HG02678 (cell line): Measurements from ENCODE around the gene KIR2DL4.
"Not testable (repeated sequence)": the region's sequence is repeated elsewhere in the genome, so short reads cannot be mapped to it uniquely, and the experiment has no call there.

Experiments used
- ATAC-seq: cut with Tn5 transposase; IDR thresholded peaks from one replicate; pipeline ENCODE4 v1.9.1; 2021; ENCODE audit warnings: mild to moderate bottlenecking, moderate library complexity; ENCODE audit not compliant: unreplicated experiment

Gene KIR2DL4

DNA sequence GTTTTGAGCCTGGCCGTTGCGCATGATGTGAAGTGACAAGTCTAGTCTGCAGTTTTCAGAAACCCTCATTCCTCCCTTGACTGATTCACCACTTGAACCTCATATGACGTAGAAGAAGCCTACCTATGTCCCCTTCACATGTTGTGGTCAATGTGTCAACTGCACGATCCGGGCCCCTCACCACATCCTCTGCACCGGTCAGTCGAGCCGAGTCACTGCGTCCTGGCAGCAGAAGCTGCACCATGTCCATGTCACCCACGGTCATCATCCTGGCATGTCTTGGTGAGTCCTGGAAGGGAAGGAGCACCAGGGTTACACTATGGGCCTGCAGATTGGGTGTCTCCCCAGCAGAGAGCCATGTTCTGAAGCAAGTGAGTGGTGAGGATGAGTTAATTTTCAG lies at the start of gene KIR2DL4:
TSS of gene KIR2DL4 (plus strand) at position 201 of the 400 bp plus-strand sequence. CDS start at position 243, 42 bp downstream.
- no peak for ATAC-seq

DNA sequence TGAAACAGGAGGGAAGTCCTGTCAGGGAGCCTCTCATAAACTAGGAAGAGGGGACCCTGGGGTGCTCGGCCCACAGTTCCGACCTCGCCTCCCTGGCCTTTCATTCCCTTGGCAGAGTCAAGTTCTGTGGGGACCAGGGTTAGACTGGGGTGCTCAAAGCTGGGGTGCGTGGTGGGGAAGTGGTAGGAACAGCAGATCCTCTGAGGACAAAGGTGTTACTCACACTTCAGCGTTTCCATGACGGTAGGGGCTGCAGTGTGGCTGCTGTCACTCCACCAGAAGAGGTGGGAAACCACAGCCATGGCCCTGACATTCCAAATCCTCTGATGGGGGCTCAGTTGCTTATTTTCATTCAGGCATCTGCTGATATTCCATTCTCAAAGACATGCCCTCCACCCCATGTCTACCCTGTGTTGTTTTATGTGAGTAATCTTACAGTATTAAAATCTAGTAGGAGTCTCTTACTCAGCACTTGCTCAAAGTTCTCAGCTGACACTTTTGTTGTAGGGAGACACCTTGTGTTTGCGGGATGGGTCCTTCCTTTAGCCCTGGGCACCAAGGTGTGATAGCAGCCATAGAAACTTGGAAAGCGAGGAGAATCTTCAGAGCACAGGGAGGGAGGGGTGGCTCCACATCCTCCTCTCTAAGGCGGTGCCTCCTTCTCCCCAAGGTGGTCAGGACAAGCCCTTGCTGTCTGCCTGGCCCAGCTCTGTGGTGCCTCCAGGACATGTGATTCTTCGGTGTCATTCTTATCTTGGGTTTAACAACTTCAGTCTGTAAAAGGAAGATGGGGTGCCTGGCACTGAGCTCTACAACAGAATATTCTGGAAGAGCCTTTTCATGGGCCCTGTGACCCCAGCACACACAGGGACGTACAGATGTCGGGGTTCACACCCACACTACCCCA lies 47.0 kb upstream of the KIR2DL4 start:
- ATAC-seq = not testable (repeated sequence)

DNA sequence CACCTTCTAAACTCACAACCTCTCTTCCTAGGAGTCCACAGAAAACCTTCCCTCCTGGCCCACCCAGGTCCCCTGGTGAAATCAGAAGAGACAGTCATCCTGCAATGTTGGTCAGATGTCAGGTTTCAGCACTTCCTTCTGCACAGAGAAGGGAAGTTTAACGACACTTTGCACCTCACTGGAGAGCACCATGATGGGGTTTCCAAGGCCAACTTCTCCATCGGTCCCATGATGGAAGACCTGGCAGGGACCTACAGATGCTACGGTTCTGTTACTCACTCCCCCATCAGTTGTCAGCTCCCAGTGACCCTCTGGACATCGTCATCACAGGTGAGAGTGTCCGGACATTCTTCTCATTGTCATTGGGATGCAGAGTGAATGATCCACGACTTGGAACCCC lies 44.8 kb upstream of the KIR2DL4 start:
- ATAC-seq = not testable (repeated sequence)

DNA sequence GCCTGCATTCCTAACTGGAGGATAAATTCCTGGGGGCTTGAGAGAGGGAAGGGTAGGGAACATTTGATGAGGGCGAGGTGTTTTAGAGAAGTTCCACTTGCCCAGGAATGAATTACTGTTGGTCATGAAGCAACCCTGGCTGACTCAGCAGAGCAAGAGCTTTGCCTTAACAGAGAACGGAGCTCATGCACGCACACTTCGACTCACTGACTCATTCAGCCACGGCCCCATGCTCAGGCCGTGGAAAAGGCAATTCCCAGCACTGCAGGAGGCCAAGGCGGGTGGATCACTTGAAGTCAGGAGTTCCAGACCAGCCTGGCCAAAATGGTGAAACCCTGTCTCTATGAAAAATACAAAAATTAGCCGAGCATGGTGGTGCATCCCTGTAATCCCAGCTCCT lies 39.2 kb upstream of the KIR2DL4 start:
- not testable (repeated sequence) for ATAC-seq

DNA sequence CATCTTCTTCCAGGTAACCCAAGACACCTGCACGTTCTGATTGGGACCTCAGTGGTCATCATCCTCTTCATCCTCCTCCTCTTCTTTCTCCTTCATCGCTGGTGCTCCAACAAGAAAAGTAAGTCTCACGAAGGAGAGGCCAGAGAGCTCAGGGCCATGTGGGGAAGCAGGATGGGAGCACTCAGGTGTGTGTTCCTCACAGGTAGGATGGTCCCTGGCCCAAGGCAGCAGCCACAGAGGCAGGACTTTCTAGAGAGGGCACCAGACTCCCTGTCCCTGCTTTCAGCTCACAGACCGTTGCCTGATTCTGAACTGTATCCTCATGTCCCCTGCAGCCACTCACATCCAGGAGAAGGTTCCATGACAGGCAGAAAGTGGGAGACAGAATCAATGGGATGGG lies 36.9 kb upstream of the KIR2DL4 start:
- ATAC-seq = not testable (repeated sequence)

DNA sequence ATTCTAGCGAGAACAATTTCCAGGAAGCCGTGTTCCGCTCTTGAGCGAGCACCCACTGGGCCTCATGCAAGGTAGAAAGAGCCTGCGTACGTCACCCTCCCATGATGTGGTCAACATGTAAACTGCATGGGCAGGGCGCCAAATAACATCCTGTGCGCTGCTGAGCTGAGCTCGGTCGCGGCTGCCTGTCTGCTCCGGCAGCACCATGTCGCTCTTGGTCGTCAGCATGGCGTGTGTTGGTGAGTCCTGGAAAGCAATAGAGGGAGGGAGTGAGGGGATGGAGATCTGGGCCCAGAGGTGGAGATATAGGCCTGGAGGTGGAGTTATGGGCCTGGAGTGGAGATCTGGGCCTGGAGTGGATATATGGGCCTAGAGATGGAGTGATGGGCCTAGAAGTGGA lies 33.8 kb upstream of the KIR2DL4 start, which contains the start of gene KIR2DL1:
TSS of gene KIR2DL1 (plus strand) at position 148 of the 400 bp plus-strand sequence. CDS start at position 206, 58 bp downstream.
- not testable (repeated sequence) for ATAC-seq

DNA sequence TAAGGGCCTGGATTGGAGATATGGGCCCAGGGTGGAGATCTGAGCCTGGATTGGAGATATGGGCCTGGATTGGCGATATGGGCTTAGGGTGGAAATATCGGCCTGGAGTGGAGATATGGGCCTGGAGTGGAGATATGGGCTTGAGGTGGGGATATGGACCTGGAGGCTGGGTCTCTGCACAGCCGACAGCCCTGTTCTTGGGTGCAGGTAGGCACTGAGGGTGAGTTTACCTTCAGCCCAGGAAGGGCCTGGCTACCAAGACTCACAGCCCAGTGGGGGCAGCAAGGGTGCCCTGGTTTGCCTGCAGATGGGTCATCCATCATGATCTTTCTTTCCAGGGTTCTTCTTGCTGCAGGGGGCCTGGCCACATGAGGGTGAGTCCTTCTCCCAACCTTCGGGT lies 32.9 kb upstream of the KIR2DL4 start:
- not testable (repeated sequence) for ATAC-seq

DNA sequence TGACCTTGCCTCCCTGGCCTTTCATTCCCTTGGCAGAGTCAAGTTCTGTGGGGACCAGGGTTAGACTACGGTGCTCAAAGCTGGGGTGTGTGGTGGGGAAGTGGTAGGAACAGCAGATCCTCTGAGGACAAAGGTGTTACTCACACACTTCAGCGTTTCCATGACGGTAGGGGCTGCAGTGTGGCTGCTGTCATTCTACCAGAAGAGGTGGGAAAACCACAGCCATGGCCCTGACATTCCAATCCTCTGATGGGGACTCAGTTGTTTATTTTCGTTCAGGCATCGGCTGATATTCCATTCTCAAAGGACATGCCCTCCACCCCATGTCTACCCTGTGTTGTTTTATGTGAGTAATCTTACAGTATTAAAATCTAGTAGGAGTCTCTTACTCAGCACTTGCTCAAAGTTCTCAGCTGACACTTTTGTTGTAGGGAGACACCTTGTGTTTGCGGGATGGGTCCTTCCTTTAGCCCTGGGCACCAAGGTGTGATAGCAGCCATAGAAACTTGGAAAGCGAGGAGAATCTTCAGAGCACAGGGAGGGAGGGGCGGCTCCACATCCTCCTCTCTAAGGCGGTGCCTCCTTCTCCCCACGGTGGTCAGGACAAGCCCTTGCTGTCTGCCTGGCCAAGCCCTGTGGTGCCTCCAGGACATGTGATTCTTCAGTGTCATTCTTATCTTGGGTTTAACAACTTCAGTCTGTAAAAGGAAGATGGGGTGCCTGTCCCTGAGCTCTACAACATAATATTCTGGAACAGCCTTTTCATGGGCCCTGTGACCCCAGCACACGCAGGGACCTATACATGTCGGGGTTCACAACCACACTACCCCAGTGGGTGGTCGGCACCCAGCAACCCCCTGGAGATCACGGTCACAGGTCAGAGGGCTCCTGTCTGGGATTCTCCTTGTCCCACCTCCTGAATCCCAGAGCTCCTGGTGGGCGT lies 32.1 kb upstream of the KIR2DL4 start:
- not testable (repeated sequence) for ATAC-seq

DNA sequence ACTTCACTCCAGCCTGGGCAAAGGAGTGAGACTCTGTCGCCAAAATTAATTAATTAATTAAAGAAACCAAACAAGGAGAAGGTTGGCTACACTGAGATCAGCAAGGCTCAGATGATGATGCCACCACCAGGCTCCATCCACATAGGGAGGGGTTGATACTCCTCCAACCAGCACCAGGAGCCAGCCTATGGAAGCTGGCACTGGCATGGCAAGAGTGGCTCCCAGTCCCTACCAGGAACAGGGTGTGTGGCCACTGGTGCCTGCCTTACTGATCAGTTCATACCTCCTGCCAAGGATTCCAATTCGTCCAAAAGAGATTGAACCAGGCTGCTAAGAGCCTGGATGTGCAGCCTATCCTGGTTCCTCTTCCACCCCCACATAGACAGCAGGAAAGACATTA lies 30.7 kb upstream of the KIR2DL4 start:
- ATAC-seq = not testable (repeated sequence)

DNA sequence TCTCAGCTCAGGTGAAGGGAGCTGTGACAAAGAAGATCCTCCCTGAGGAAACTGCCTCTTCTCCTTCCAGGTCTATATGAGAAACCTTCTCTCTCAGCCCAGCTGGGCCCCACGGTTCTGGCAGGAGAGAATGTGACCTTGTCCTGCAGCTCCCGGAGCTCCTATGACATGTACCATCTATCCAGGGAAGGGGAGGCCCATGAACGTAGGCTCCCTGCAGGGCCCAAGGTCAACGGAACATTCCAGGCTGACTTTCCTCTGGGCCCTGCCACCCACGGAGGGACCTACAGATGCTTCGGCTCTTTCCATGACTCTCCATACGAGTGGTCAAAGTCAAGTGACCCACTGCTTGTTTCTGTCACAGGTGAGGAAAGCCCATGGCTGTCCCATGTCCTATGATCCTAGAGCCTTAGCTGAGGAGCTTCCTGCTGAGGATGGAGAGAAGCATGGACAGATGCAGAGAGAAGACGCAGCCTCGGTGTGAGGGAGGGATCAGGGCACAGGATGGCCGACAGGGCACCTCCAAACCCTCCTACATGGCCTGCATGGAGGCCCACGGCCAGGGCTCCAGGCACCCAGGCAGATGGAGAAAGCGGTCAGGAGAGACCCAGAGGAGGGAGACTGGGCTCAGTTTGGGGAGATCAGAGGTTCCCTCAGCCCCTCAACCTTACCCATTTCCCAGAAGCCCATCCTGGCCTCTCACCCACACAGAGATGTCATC lies 28.2 kb upstream of the KIR2DL4 start:
- ATAC-seq = not testable (repeated sequence)

DNA sequence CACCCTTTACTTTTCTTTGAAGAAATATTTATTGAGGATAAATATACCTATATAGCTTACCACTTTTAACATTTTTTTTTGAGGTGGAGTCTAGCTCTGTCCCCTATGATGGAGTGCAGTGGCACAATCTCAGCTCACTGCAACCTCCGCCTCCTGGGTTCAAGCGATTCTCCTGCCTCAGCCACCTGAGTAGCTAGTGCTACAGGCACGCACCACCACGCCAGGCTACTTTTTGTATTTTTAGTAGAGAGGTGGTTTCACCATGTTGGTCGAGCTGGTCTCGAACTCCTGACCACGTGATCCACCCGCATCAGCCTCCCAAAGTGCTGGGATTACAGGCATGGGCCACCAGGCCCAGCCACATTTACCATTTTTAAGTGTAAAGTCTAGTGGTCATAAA lies 27.6 kb upstream of the KIR2DL4 start:
- not testable (repeated sequence) for ATAC-seq

DNA sequence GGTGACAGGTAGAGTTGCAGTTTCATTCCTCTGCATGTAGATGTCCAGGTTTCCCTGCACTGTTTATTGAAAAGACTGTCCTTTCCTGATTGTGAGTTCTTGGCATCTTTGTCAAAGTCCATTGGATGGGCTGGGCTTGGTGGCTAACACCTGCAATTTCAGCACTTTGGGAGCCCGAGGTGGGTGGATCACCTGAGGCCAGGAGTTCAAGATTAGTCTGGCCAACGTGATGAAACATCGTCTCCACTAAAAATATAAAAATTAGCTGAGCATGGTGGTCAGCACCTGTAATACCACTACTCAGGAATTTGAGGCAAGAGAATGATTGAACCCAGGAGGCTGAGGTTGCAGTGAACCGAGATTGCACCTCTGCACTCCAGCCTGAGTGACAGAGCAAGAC lies 25.6 kb upstream of the KIR2DL4 start:
- ATAC-seq = not testable (repeated sequence)

DNA sequence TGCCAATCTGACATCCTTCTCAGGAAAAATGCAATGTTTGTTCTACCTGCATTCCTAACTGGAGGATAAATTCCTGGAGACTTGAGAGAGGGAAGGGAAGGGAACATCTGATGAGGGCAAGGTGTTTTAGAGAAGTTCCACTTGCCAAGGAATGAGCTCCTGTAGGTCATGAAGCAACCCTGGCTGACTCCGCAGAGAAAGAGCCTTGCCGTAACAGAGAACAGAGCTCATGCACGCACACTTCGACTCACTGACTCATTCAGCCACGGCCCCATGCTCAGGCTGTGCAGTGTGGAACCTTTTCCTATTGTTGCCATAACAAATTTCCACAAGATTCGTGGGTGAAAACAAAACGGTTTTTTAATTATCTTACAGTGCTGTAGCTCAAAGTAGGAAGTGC lies 24.5 kb upstream of the KIR2DL4 start:
- ATAC-seq = not testable (repeated sequence)

DNA sequence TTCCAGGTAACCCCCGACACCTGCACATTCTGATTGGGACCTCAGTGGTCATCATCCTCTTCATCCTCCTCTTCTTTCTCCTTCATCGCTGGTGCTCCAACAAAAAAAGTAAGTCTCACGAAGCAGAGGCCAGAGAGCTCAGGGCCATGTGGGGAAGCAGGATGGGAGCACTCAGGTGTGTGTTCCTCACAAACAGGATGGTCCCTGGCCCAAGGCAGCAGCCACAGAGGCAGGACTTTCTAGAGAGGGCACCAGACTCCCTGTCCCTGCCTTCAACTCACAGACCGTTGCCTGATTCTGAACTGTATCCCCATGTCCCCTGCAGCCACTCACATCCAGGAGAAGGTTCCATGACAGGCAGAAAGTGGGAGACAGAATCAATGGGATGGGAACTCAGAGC lies 20.5 kb upstream of the KIR2DL4 start:
- ATAC-seq = not testable (repeated sequence)

DNA sequence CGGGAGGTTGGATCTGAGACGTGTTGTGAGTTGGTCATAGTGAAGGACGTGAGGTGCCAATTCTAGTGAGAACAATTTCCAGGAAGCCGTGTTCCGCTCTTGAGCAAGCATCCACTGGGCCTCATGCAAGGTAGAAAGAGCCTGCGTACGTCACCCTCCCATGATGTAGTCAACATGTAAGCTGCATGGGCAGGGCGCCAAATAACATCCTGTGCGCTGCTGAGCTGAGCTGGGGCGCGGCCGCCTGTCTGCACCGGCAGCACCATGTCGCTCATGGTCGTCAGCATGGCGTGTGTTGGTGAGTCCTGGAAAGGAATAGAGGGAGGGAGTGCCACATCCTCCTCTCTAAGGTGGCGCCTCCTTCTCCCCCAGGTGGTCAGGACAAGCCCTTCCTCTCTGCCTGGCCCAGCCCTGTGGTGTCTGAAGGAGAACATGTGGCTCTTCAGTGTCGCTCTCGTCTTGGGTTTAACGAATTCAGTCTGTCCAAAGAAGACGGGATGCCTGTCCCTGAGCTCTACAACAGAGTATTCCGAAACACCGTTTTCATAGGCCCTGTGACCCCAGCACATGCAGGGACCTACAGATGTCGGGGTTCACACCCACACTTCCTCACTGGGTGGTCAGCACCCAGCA lies 17.2 kb upstream of the KIR2DL4 start:
- not testable (repeated sequence) for ATAC-seq

DNA sequence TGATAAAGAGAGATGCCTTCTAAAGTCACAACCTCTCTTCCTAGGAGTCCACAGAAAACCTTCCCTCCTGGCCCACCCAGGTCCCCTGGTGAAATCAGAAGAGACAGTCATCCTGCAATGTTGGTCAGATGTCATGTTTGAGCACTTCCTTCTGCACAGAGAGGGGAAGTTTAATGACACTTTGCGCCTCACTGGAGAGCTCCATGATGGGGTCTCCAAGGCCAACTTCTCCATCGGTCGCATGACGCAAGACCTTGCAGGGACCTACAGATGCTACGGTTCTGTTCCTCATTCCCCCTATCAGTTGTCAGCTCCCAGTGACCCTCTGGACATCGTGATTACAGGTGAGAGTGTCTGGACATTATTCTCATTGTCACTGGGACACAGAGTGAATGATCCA lies 15.3 kb upstream of the KIR2DL4 start:
- ATAC-seq = not testable (repeated sequence)

DNA sequence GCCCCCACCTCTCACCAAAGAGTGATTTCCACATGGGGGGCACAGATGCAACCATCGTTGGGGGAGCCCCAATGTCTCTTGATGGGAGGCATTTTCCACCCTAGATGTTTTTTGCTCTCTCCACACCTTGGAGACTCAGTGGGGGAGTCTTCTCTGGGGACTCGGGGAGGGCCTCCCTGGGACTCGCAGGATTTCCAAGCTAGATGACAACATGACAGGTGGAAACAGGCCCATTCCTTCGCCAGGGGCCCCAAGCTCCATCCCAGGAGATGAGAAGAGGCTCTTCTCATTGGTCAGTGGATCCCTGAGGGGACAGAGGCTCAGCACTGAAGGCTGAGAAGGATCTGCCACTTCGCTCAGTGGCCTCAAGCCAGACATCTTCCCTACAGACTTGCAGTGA lies 12.7 kb upstream of the KIR2DL4 start:
- no peak for ATAC-seq

DNA sequence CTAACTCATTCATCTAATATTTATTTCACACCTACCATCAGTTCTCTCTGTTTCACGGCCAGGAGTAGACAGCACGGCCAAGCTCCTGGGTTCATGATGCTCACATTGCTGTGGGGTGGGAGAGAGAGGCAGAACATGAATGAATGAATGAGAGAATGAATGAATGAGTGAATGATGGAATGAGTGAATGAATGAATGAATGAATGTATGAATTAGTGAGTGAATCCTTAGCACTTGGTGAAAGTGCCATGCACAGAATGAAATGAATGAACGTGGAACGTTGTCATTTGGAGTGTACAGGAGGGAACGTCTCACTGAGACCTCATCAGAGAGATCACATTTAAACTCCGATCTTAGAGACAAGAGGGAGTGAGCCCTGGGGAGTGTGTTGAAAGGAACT lies 11.9 kb upstream of the KIR2DL4 start:
- ATAC-seq = no peak

DNA sequence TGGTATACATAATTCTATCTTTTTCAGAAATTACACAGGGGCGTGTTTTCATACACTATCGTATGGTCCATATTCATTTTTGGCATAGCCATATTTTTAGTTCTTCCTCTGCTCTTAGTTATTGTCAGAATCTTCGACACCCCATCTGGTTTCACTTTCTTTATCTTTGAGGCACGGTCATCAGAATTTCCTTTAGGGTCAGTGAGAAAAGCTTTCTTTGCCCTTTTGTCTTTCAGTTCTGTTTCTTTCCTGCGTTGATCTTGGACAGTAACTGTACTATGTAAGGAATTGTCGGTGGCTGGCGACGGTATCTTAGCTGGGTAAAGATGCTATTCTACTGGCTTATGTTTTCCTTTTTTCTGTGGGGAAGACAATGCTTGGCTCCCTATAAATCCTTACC lies 10.6 kb upstream of the KIR2DL4 start:
- ATAC-seq = no peak

DNA sequence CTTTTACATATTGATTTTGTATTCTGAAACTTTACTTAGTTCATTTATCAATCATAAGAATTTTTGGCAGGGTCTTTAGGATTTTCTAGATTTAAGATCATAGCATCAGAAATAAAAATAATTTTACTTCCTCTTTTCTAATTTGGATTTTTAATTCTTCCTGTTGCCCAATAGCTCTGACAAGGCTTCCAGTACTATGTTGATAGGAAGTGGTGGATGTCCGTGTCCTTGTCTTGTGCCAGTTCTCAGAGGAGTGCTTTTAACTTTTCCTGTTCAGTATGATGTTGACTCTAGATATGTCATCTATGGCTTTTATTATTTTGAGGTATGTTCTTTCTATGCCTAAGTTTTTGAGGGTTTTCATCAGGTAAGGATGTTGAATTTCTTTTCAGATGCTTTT lies 7.7 kb upstream of the KIR2DL4 start:
- no peak for ATAC-seq
